Endodermal cell (in vitro differentiated cells): ENCODE results near the gene SMAD7. TPM values are rescaled to one million over a fixed set of nuclear protein-coding genes. Genes with fewer than 3 reads are reported as not detected.

Source experiments
- DNase-seq: peaks from one replicate; pipeline ENCODE4 v3.0.0-alpha.2; 2017
- H3K27ac ChIP-seq: 2 replicates; pipeline ENCODE4 v1.5.1; 2013; ENCODE audit warnings: mild to moderate bottlenecking, low read depth, low read length, moderate library complexity
- H3K27me3 ChIP-seq: 2 replicates; pipeline ENCODE4 v1.6.1; 2013; ENCODE audit warnings: mild to moderate bottlenecking, low read length, moderate library complexity; ENCODE audit not compliant: insufficient read depth, control insufficient read depth, poor library complexity, severe bottlenecking
- H3K36me3 ChIP-seq: 2 replicates; pipeline ENCODE4 v1.7.0; 2013; ENCODE audit warnings: mild to moderate bottlenecking, low read length, moderate library complexity; ENCODE audit not compliant: control insufficient read depth, insufficient read depth
- H3K4me1 ChIP-seq: one replicate; pipeline ENCODE4 v1.7.0; 2013; ENCODE audit warnings: low read length; ENCODE audit not compliant: control insufficient read depth, insufficient read depth
- H3K4me3 ChIP-seq: 2 replicates; pipeline ENCODE4 v1.5.1; 2013; ENCODE audit warnings: mild to moderate bottlenecking, low read length, moderate library complexity
- H3K9ac ChIP-seq: 2 replicates; pipeline ENCODE4 v1.6.1; 2013; ENCODE audit warnings: mild to moderate bottlenecking, low read length, moderate library complexity; ENCODE audit not compliant: poor library complexity, severe bottlenecking; ENCODE audit errors: extremely low read depth
- H3K9me3 ChIP-seq: 2 replicates; pipeline ENCODE4 v1.6.1; 2013; ENCODE audit warnings: mild to moderate bottlenecking, low read length, moderate library complexity; ENCODE audit not compliant: control insufficient read depth
- H3K27ac Mint-ChIP-seq: 2 replicates; pipeline ENCODE4 v1.8.0; 2020; ENCODE audit warnings: mixed read lengths
- H3K27me3 Mint-ChIP-seq: 2 replicates; pipeline ENCODE4 v1.8.0; 2021; ENCODE audit warnings: mild to moderate bottlenecking, mixed read lengths; ENCODE audit not compliant: insufficient read depth
- H3K36me3 Mint-ChIP-seq: 2 replicates; pipeline ENCODE4 v1.8.0; 2020; ENCODE audit warnings: low read depth, mixed read lengths
- H3K4me1 Mint-ChIP-seq: 2 replicates; pipeline ENCODE4 v1.8.0; 2020; ENCODE audit warnings: mixed read lengths
- H3K4me3 Mint-ChIP-seq: 2 replicates; pipeline ENCODE4 v1.8.0; 2020; ENCODE audit warnings: mild to moderate bottlenecking, moderate library complexity, mixed read lengths
- H3K9me3 Mint-ChIP-seq: 2 replicates; pipeline ENCODE4 v1.8.0; 2020; ENCODE audit warnings: mild to moderate bottlenecking, mixed read lengths
- CTCF ChIP-seq: fragments of 200-600 bp; sonication (generic); conservative IDR thresholded peaks from 2 replicates; pipeline ENCODE4 v1.5.0; 2021; ENCODE audit warnings: antibody characterized with exemption, mild to moderate bottlenecking
- WGBS, 2 experiments: methylation state at CpG; one replicate each; pipeline versions ENCODE4 v1.1.5 to v1.1.7; 2013; ENCODE audit warnings: missing lambda C conversion rate in 2 of 2, mixed read lengths in 1 of 2; ENCODE audit not compliant: insufficient coverage in 1 of 2, insufficient read length in 1 of 2; 5-methylcytosine and 5-hydroxymethylcytosine counted together
- total RNA-seq, 2 donors: library from RNA; stranded (reverse); fragmentation: NEBNext Ultra II Directional in 1 of 2; extraction: Animal tissue kit (Norgen Biotek cat#: 25700) in 1 of 2; gene quantifications; 2 replicates in 1 of 2; 3 replicates in 1 of 2; pipeline ENCODE4 v1.2.1, GENCODE V29; 2021

SMAD7 gene
- total RNA-seq, 2 donors from 2014 or later, result 52.4 to 67.4 TPM

- TF ChIP-seq CTCF, result no peak
- Mint-ChIP-seq H3K9me3 (peaks cover 2% of the 10 kb centered on the region), H3K27me3 (peaks cover 1% of the 10 kb centered on the region), H3K36me3 (peaks cover 13% of the 10 kb centered on the region), H3K4me1 (peaks cover 51% of the 10 kb centered on the region), H3K27ac (peak overlapping the region; percentile 76), H3K4me3 (no peak overlapping the region)
- WGBS, 2 experiments, result 87 to 98% methylated on average over 5 to 13 of the region's 13 CpGs
- Histone ChIP-seq H3K27ac (no peak overlapping the region), H3K4me1 (peaks cover 14% of the 10 kb centered on the region), H3K9ac (no peak overlapping the region), H3K4me3 (no peak overlapping the region), H3K9me3 (no peaks in the 10 kb centered on the region), H3K27me3 (no peaks in the 10 kb centered on the region), H3K36me3 (no peaks in the 10 kb centered on the region)
- DNase-seq, result peak; percentile 54
Observed at GRCh38 chr18:48962252-48962993, 11.7 kb upstream of the SMAD7 start.

GRCh38 chr18:48961547-48961946 is 10.8 kb upstream of the SMAD7 start:
- WGBS, 2 experiments, result 92 to 96% methylated on average over 10 to 12 of the region's 12 CpGs
- peaks cover 1% of the 10 kb centered on the region for H3K27me3 Mint-ChIP-seq

More at GRCh38 chr18:48961547-48961946, 10.8 kb upstream of the SMAD7 start:
- H3K9me3 Mint-ChIP-seq, result peaks cover 2% of the 10 kb centered on the region
- Histone ChIP-seq H3K4me1 (peaks cover 14% of the 10 kb centered on the region), H3K27me3 (no peaks in the 10 kb centered on the region), H3K9ac (no peak overlapping the region), H3K27ac (no peak overlapping the region), H3K4me3 (no peak overlapping the region), H3K36me3 (no peaks in the 10 kb centered on the region), H3K9me3 (no peaks in the 10 kb centered on the region)
- TF ChIP-seq CTCF, result no peak
- peak overlapping the region; percentile 50 for H3K27ac Mint-ChIP-seq
- H3K4me3 Mint-ChIP-seq, result no peak overlapping the region
- H3K36me3 Mint-ChIP-seq, result peaks cover 12% of the 10 kb centered on the region
- no peak for DNase-seq
- peaks cover 53% of the 10 kb centered on the region for H3K4me1 Mint-ChIP-seq
